Eye (tissue), 1 donor: ENCODE results near the gene FGFR1OP2.
"Not testable (repeated sequence)": the region's sequence is repeated elsewhere in the genome, so short reads cannot be mapped to it uniquely, and the experiment has no call there.

Experiments
- DNase-seq: peaks from one replicate; pipeline ENCODE4 v3.0.0-alpha.2; 2015

Gene FGFR1OP2

GRCh38 chr12:26937863-26938700 lies at the start of gene FGFR1OP2, which contains the start of gene INTS13:
Gene FGFR1OP2 (plus strand): TSS chr12:26938470. CDS start chr12:26954159, 15,689 bp downstream.
Gene INTS13 (minus strand): TSS chr12:26937981. CDS start chr12:26936803, 1,178 bp downstream.
- peak; percentile 100 for DNase-seq

GRCh38 chr12:26890784-26891183 lies 47.5 kb upstream of the FGFR1OP2 start:
- no peak for DNase-seq

GRCh38 chr12:26891704-26892103 lies 46.6 kb upstream of the FGFR1OP2 start:
- no peak for DNase-seq

GRCh38 chr12:26895672-26896071 lies 42.6 kb upstream of the FGFR1OP2 start:
- no peak for DNase-seq

- no peak for DNase-seq
Observed at GRCh38 chr12:26896913-26897312, 41.4 kb upstream of the FGFR1OP2 start.

- not testable (repeated sequence) for DNase-seq
Observed at GRCh38 chr12:26903396-26903795, 34.9 kb upstream of the FGFR1OP2 start.

- no peak for DNase-seq
Observed at GRCh38 chr12:26906024-26906423, 32.2 kb upstream of the FGFR1OP2 start.

GRCh38 chr12:26906704-26907103 lies 31.6 kb upstream of the FGFR1OP2 start:
- no peak for DNase-seq

GRCh38 chr12:26918321-26919215 lies 19.7 kb upstream of the FGFR1OP2 start:
- peak; percentile 19 for DNase-seq

- peak; percentile 11 for DNase-seq
Observed at GRCh38 chr12:26919216-26919555, 19.1 kb upstream of the FGFR1OP2 start.

GRCh38 chr12:26921886-26922285 lies 16.4 kb upstream of the FGFR1OP2 start:
- DNase-seq = no peak

- no peak for DNase-seq
Observed at GRCh38 chr12:26928661-26929060, 9.6 kb upstream of the FGFR1OP2 start.

GRCh38 chr12:26929590-26929989 lies 8.7 kb upstream of the FGFR1OP2 start:
- no peak for DNase-seq

GRCh38 chr12:26935636-26936378 lies 2.5 kb upstream of the FGFR1OP2 start:
- no peak for DNase-seq

GRCh38 chr12:26936559-26937442 lies 1.5 kb upstream of the FGFR1OP2 start:
- peak; percentile 31 for DNase-seq

- DNase-seq = no peak
Observed at GRCh38 chr12:26937443-26937862, 817 bp upstream of the FGFR1OP2 start.

GRCh38 chr12:26938701-26939062 lies 412 bp downstream of the FGFR1OP2 start:
- DNase-seq = no peak

- DNase-seq = peak; percentile 33
Observed at GRCh38 chr12:26939192-26939832, 1.0 kb downstream of the FGFR1OP2 start.

GRCh38 chr12:26939953-26940352 lies 1.7 kb downstream of the FGFR1OP2 start:
- DNase-seq = no peak

GRCh38 chr12:26940516-26941214 lies 2.4 kb downstream of the FGFR1OP2 start:
- no peak for DNase-seq

GRCh38 chr12:26941215-26941594 lies 2.9 kb downstream of the FGFR1OP2 start:
- no peak for DNase-seq
